HepG2 (cell line): Measurements from ENCODE around the gene PDS5B. TPM values are rescaled to one million over a fixed set of nuclear protein-coding genes. Genes with fewer than 3 reads are reported as not detected.

ENCODE experiments used
- ARNTL ChIP-seq: sonication (generic); formaldehyde crosslinking; IDR thresholded peaks from 2 replicates; pipeline ENCODE4 v1.4.0; 2020; ENCODE audit warnings: mild to moderate bottlenecking, missing genetic modification reagents
- ELF4 ChIP-seq: sonication (generic); formaldehyde crosslinking; IDR thresholded peaks from 2 replicates; pipeline ENCODE4 v1.5.0; 2020; ENCODE audit warnings: missing genetic modification reagents, mild to moderate bottlenecking, moderate library complexity, borderline replicate concordance
- KDM2A ChIP-seq: sonication (generic); formaldehyde crosslinking; IDR thresholded peaks from 2 replicates; pipeline ENCODE4 v1.4.0; 2020; ENCODE audit warnings: low read depth, missing genetic modification reagents, borderline replicate concordance
- MLLT10 ChIP-seq: sonication (generic); formaldehyde crosslinking; IDR thresholded peaks from 2 replicates; pipeline ENCODE4 v1.4.0; 2020; ENCODE audit warnings: missing genetic modification reagents
- NR2F2 ChIP-seq: IDR thresholded peaks from 2 replicates; pipeline ENCODE4 v1.6.1; 2012; ENCODE audit warnings: low read depth, inconsistent platforms, borderline replicate concordance
- RBFOX2 ChIP-seq: fragments of 200-400 bp; formaldehyde crosslinking; IDR thresholded peaks from 2 replicates; pipeline ENCODE4 v1.6.1; 2017; ENCODE audit warnings: low read depth, mild to moderate bottlenecking, low read length
- SMAD3 ChIP-seq: sonication (generic); formaldehyde crosslinking; IDR thresholded peaks from 2 replicates; pipeline ENCODE4 v1.4.0; 2020; ENCODE audit warnings: missing genetic modification reagents
- SMARCC2 ChIP-seq: fragments of 450-650 bp; IDR thresholded peaks from 2 replicates; pipeline ENCODE4 v1.6.1; 2017; ENCODE audit warnings: antibody characterized with exemption, mild to moderate bottlenecking
- STAG1 ChIP-seq: sonication (generic); formaldehyde crosslinking; IDR thresholded peaks from 2 replicates; pipeline ENCODE4 v1.4.0; 2020; ENCODE audit warnings: missing genetic modification reagents
- YY1 ChIP-seq: IDR thresholded peaks from 2 replicates; pipeline ENCODE4 v1.6.1; 2011; ENCODE audit warnings: low read length, low read depth, moderate library complexity, mild to moderate bottlenecking; ENCODE audit not compliant: insufficient read depth, insufficient replicate concordance
- ZMYM4 ChIP-seq: sonication (generic); formaldehyde crosslinking; IDR thresholded peaks from 2 replicates; pipeline ENCODE4 v1.8.1; 2023; ENCODE audit warnings: mild to moderate bottlenecking, missing genetic modification reagents
- ZNF629 ChIP-seq: sonication (generic); formaldehyde crosslinking; conservative IDR thresholded peaks from 2 replicates; pipeline ENCODE4 v1.5.0; 2020; ENCODE audit warnings: missing genetic modification reagents
- ZNF883 ChIP-seq: sonication (generic); formaldehyde crosslinking; IDR thresholded peaks from 2 replicates; pipeline ENCODE4 v1.5.1; 2020; ENCODE audit warnings: mild to moderate bottlenecking, missing genetic modification reagents; ENCODE audit errors: not compliant biosample characterization
- polyA plus RNA-seq, 8 experiments: library from polyadenylated mRNA; depleted of rRNA in 3 of 8; stranded (reverse) in 7 of 8; unstranded in 1 of 8; fragments of >200 nt; fragmentation: Illumina TruSeq in 4 of 8; extraction: Trizol in 4 of 8; gene quantifications; 2 replicates each; pipeline versions ENCODE4 v1.2.1 to v1.2.3, GENCODE V29; 2011 to 2016; ENCODE audit warnings: low read depth in 4 of 8, missing spikeins in 1 of 8, mixed read lengths in 1 of 8; ENCODE audit not compliant: insufficient read depth in 1 of 8
- total RNA-seq, 5 experiments: library from RNA; depleted of rRNA; stranded (reverse); fragments of >200 nt; fragmentation: Illumina TruSeq; extraction: Trizol; gene quantifications; 2 replicates each; pipeline ENCODE4 v1.2.3, GENCODE V29; 2016; ENCODE audit warnings: low read depth in 1 of 5
- TF ChIP-seq, protein P1 (sequence below): sonication (generic); formaldehyde crosslinking; IDR thresholded peaks from 2 replicates; pipeline ENCODE4 v1.5.0; 2020; ENCODE audit warnings: mild to moderate bottlenecking, missing genetic modification reagents, borderline replicate concordance
- TF ChIP-seq, protein P2 (sequence below): conservative IDR thresholded peaks from 2 replicates; pipeline ENCODE4 v1.6.1; 2018; ENCODE audit warnings: missing genetic modification reagents
- TF ChIP-seq, protein P3 (sequence below): sonication (generic); formaldehyde crosslinking; IDR thresholded peaks from 2 replicates; pipeline ENCODE4 v1.4.0; 2020; ENCODE audit warnings: low read depth, mild to moderate bottlenecking, missing genetic modification reagents
- TF ChIP-seq, protein P4 (sequence below): sonication (generic); formaldehyde crosslinking; IDR thresholded peaks from 2 replicates; pipeline ENCODE4 v1.5.1; 2020; ENCODE audit warnings: mild to moderate bottlenecking, missing genetic modification reagents, borderline replicate concordance

Gene PDS5B
- total and polyA plus RNA-seq, 2 of the 13 experiments (the other 11 are each of a cell fraction or from before 2014, with no cell fraction given), result 5.8 to 24.6 TPM

DNA sequence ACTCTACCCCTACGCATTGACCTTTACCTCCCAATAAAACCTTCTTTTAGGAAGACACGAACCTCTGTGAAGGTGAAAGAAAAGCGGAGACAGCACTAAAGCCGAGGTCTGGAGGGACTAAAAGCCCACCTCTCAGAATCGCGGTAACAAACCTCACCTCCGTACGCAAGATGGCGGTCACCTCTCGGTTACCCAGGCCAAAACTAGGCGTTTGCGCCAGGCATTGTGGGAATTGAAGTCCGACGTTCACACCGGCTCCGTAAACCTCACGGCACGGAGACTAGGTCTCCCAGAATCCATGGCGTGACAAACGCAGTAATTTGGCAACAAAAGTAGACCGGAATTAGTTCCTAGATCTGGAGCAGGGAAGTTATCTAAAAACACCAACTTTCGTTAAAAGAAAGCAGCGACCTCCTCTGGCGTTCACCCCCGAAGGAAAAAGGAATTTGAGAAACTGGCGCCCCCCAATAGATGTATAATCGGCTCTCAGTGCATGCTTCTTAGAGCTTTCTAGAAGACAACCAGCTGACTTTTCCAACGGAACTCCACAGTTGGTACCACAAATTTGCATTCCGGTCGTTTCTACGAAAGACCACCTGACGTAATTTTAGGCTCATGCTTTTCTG lies 47.5 kb upstream of the PDS5B start, which contains the start of gene N4BP2L2 (continued):
- TF ChIP-seq, protein P1, sequence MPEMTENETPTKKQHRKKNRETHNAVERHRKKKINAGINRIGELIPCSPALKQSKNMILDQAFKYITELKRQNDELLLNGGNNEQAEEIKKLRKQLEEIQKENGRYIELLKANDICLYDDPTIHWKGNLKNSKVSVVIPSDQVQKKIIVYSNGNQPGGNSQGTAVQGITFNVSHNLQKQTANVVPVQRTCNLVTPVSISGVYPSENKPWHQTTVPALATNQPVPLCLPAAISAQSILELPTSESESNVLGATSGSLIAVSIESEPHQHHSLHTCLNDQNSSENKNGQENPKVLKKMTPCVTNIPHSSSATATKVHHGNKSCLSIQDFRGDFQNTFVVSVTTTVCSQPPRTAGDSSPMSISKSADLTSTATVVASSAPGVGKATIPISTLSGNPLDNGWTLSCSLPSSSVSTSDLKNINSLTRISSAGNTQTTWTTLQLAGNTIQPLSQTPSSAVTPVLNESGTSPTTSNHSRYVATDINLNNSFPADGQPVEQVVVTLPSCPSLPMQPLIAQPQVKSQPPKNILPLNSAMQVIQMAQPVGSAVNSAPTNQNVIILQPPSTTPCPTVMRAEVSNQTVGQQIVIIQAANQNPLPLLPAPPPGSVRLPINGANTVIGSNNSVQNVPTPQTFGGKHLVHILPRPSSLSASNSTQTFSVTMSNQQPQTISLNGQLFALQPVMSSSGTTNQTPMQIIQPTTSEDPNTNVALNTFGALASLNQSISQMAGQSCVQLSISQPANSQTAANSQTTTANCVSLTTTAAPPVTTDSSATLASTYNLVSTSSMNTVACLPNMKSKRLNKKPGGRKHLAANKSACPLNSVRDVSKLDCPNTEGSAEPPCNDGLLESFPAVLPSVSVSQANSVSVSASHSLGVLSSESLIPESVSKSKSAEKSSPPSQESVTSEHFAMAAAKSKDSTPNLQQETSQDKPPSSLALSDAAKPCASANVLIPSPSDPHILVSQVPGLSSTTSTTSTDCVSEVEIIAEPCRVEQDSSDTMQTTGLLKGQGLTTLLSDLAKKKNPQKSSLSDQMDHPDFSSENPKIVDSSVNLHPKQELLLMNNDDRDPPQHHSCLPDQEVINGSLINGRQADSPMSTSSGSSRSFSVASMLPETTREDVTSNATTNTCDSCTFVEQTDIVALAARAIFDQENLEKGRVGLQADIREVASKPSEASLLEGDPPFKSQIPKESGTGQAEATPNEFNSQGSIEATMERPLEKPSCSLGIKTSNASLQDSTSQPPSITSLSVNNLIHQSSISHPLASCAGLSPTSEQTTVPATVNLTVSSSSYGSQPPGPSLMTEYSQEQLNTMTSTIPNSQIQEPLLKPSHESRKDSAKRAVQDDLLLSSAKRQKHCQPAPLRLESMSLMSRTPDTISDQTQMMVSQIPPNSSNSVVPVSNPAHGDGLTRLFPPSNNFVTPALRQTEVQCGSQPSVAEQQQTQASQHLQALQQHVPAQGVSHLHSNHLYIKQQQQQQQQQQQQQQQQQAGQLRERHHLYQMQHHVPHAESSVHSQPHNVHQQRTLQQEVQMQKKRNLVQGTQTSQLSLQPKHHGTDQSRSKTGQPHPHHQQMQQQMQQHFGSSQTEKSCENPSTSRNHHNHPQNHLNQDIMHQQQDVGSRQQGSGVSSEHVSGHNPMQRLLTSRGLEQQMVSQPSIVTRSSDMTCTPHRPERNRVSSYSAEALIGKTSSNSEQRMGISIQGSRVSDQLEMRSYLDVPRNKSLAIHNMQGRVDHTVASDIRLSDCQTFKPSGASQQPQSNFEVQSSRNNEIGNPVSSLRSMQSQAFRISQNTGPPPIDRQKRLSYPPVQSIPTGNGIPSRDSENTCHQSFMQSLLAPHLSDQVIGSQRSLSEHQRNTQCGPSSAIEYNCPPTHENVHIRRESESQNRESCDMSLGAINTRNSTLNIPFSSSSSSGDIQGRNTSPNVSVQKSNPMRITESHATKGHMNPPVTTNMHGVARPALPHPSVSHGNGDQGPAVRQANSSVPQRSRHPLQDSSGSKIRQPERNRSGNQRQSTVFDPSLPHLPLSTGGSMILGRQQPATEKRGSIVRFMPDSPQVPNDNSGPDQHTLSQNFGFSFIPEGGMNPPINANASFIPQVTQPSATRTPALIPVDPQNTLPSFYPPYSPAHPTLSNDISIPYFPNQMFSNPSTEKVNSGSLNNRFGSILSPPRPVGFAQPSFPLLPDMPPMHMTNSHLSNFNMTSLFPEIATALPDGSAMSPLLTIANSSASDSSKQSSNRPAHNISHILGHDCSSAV (CRISPR knock-in tag), result no peak
- TF ChIP-seq, protein P2, sequence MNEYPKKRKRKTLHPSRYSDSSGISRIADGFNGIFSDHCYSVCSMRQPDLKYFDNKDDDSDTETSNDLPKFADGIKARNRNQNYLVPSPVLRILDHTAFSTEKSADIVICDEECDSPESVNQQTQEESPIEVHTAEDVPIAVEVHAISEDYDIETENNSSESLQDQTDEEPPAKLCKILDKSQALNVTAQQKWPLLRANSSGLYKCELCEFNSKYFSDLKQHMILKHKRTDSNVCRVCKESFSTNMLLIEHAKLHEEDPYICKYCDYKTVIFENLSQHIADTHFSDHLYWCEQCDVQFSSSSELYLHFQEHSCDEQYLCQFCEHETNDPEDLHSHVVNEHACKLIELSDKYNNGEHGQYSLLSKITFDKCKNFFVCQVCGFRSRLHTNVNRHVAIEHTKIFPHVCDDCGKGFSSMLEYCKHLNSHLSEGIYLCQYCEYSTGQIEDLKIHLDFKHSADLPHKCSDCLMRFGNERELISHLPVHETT (CRISPR knock-in tag), result 0 out of 2 replicates have a peak, but pooled peaks have one; percentile 29
- TF ChIP-seq, protein P3, sequence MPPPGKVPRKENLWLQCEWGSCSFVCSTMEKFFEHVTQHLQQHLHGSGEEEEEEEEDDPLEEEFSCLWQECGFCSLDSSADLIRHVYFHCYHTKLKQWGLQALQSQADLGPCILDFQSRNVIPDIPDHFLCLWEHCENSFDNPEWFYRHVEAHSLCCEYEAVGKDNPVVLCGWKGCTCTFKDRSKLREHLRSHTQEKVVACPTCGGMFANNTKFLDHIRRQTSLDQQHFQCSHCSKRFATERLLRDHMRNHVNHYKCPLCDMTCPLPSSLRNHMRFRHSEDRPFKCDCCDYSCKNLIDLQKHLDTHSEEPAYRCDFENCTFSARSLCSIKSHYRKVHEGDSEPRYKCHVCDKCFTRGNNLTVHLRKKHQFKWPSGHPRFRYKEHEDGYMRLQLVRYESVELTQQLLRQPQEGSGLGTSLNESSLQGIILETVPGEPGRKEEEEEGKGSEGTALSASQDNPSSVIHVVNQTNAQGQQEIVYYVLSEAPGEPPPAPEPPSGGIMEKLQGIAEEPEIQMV (CRISPR knock-in tag), result 0 out of 2 replicates have a peak, but pooled peaks have one; percentile 45
- no peak for TF ChIP-seq ZNF629 (CRISPR knock-in tag)
- peak; percentile 75 for TF ChIP-seq KDM2A
- no peak for TF ChIP-seq MLLT10 (CRISPR knock-in tag)
- TF ChIP-seq ZNF883 (CRISPR knock-in tag), result peak; percentile 56
- TF ChIP-seq STAG1 (CRISPR knock-in tag), result peak; percentile 69
- TF ChIP-seq ARNTL (CRISPR knock-in tag), result no peak
- TF ChIP-seq NR2F2, result no peak
- TF ChIP-seq RBFOX2, result peak; percentile 67
- TF ChIP-seq ZMYM4, result peak; percentile 81
- no peak for TF ChIP-seq SMARCC2
- peak; percentile 74; the same call in 1 of the 2 replicates for TF ChIP-seq SMAD3 (CRISPR knock-in tag)
- TF ChIP-seq, protein P4, sequence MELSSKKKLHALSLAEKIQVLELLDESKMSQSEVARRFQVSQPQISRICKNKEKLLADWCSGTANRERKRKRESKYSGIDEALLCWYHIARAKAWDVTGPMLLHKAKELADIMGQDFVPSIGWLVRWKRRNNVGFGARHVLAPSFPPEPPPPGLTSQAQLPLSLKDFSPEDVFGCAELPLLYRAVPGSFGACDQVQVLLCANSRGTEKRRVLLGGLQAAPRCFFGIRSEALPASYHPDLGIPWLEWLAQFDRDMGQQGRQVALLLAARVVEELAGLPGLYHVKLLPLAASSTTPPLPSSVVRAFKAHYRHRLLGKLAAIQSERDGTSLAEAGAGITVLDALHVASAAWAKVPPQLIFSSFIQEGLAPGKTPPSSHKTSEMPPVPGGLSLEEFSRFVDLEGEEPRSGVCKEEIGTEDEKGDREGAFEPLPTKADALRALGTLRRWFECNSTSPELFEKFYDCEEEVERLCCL (CRISPR knock-in tag), result no peak
- peak; percentile 67; the same call in 1 of the 2 replicates for TF ChIP-seq ELF4 (CRISPR knock-in tag)
- peak; percentile 98 for TF ChIP-seq YY1
